Body of pancreas (tissue), 4 donors: Measurements from ENCODE around the gene MON1B. TPM values are rescaled to one million over a fixed set of nuclear protein-coding genes. Genes with fewer than 3 reads are reported as not detected.
A peak's percentile ranks its signal among the peaks of the same experiment; 100 is the strongest.

Source experiments
- ATAC-seq: fragments of 150-250 bp; one replicate; pipeline ENCODE4 v1.9.1; 2016
- DNase-seq, 4 donors: peaks; one replicate each; pipeline ENCODE4 v3.0.0-alpha.2; 2019
- H3K27ac ChIP-seq, 4 donors: fragments of 200-600 bp; sonication (generic); 1 replicate in 3 of 4; 2 replicates in 1 of 4; pipeline versions ENCODE4 v1.5.1 to v1.6.1; 2016 to 2019; ENCODE audit warnings: mild to moderate bottlenecking in 1 of 4, mixed read lengths in 1 of 4, moderate library complexity in 1 of 4
- H3K27me3 ChIP-seq, 2 donors: fragments of 200-600 bp; sonication (generic); one replicate each; pipeline ENCODE4 v1.6.0; 2016; ENCODE audit warnings: mild to moderate bottlenecking in 1 of 2
- H3K36me3 ChIP-seq, 2 donors: fragments of 200-600 bp; sonication (generic); replicated peaks in 1 of 2; 2 replicates each; pipeline ENCODE4 v1.5.1; 2016; ENCODE audit warnings: low read depth in 2 of 2; ENCODE audit not compliant: insufficient read depth in 1 of 2
- H3K4me1 ChIP-seq: fragments of 200-600 bp; sonication (generic); one replicate; pipeline ENCODE4 v1.6.0; 2016
- H3K4me3 ChIP-seq, 2 donors: fragments of 200-600 bp; sonication (generic); 1 replicate in 1 of 2; 2 replicates in 1 of 2; pipeline ENCODE4 v1.5.1; 2016 to 2019
- H3K9me3 ChIP-seq, 3 donors: fragments of 200-600 bp; sonication (generic); 1 replicate in 2 of 3; 2 replicates in 1 of 3; pipeline ENCODE4 v1.5.1; 2016
- POLR2A ChIP-seq, 3 donors: fragments of 450-650 bp; IDR thresholded peaks; one replicate each; pipeline ENCODE4 v1.6.1; 2016; ENCODE audit warnings: antibody characterized with exemption in 3 of 3, mild to moderate bottlenecking in 2 of 3
- WGBS, 2 donors: methylation state at CpG; one replicate each; pipeline ENCODE4 v1.1.5; 2017; 5-methylcytosine and 5-hydroxymethylcytosine counted together
- intact Hi-C: fragments of 100-400 bp; cut with DNase I; formaldehyde crosslinking; loops from one replicate; pipeline ENCODE4 v1.15.1; 2023
- total RNA-seq, 2 donors: library from RNA; depleted of rRNA; stranded (reverse); fragments of >200 nt; gene quantifications; one replicate each; pipeline ENCODE4 v1.1.0, GENCODE V29; 2016
- TF ChIP-seq, protein P1 (sequence below), 7 experiments: fragments of 450-650 bp in 4 of 7; fragments of 200-600 bp in 3 of 7; sonication (generic) in 3 of 7; IDR thresholded peaks; one replicate each; pipeline ENCODE4 v1.5.1; 2016 to 2019; ENCODE audit warnings: antibody characterized with exemption in 7 of 7

MON1B gene
- total RNA-seq, 2 donors from 2014 or later, result 15.6 to 22.4 TPM

DNA sequence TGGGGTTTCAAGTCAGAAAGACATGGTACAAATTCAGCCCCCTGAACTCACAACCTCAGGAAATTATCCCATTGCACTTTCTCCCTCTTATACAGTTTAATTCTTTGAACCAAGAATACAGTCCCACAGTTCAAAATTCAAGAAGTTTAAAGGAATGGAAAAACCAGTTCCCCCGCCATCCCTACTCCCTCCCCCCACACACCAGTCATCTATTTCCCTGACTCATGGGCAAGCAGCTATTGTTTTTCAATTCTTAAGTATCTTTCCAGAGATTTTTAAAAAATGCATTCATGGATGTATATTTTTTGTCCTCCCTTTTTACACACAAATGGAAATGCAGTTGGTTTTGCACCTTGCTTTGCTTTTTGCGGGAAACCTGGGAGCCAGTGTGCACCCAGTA is 15.5 kb downstream of the MON1B start:
- ATAC-seq (no peak), DNase-seq (no peak)
- Histone ChIP-seq H3K36me3 (no peaks in the 10 kb centered on the region), H3K9me3 (no peaks in the 10 kb centered on the region), H3K27ac (no peak overlapping the region), H3K4me3 (no peak overlapping the region), H3K4me1 (no peaks in the 10 kb centered on the region), H3K27me3 (no peaks in the 10 kb centered on the region)
- intact Hi-C loops, result no loop called here
- WGBS, 2 donors, result 87 to 96% methylated on average over 2 of the region's 2 CpGs
- TF ChIP-seq POLR2A (IDR thresholded peaks at IDR 0.05), result no peak
- TF ChIP-seq, protein P1, sequence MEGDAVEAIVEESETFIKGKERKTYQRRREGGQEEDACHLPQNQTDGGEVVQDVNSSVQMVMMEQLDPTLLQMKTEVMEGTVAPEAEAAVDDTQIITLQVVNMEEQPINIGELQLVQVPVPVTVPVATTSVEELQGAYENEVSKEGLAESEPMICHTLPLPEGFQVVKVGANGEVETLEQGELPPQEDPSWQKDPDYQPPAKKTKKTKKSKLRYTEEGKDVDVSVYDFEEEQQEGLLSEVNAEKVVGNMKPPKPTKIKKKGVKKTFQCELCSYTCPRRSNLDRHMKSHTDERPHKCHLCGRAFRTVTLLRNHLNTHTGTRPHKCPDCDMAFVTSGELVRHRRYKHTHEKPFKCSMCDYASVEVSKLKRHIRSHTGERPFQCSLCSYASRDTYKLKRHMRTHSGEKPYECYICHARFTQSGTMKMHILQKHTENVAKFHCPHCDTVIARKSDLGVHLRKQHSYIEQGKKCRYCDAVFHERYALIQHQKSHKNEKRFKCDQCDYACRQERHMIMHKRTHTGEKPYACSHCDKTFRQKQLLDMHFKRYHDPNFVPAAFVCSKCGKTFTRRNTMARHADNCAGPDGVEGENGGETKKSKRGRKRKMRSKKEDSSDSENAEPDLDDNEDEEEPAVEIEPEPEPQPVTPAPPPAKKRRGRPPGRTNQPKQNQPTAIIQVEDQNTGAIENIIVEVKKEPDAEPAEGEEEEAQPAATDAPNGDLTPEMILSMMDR (IDR thresholded peaks at IDR 0.05), result no peak

DNA sequence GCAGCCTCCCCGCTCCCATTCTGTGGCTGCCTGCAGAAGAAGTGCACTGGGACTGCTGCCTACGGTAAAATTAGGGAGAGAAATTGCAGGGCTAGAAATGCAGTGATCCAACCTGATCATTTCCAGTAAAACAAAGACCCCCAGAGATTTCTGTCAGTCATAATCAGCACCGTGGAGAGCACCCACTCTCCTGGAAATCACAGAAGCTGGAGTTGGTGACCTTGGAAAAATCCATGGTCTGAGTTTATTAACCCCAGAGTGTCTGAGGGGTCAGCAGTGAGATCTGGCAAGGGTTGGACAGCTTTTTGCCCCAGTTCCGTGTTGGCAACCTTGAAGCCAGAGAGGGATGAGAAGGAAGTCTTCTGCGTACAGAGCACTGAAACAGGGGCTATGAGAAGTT is 16.0 kb downstream of the MON1B start:
- intact Hi-C loops, result no loop called here
- Histone ChIP-seq H3K36me3 (no peaks in the 10 kb centered on the region), H3K4me3 (no peak overlapping the region), H3K27ac (no peak overlapping the region), H3K27me3 (no peaks in the 10 kb centered on the region), H3K4me1 (peaks cover 5% of the 10 kb centered on the region), H3K9me3 (no peaks in the 10 kb centered on the region)
- ATAC-seq (no peak), DNase-seq (no peak)
- TF ChIP-seq, protein P1 (IDR thresholded peaks at IDR 0.05), result no peak
- no peak for TF ChIP-seq POLR2A (IDR thresholded peaks at IDR 0.05)
- 64 to 67% methylated on average over 5 of the region's 5 CpGs for WGBS, 2 donors

DNA sequence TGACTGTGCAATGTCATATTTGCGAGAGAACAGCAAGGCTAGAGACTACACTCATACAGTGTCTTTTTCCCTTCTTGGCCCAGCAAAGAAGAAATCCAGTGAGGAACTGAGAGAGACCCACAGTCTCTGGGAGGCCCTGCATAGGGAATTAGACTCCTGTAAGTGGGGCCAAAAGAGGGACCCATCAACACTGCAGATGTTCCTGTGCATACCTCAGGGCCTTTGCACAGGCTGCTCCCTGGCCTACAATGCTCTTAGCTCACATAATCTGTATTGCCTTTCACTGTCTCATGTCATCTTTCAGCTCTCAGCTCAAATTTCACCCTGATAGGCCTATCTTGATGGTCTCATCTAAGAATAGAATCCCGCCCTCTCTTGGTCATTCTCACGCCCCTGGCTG is 17.4 kb downstream of the MON1B start:
- Histone ChIP-seq H3K27me3 (no peaks in the 10 kb centered on the region), H3K4me3 (no peak overlapping the region), H3K9me3 (no peaks in the 10 kb centered on the region), H3K36me3 (no peaks in the 10 kb centered on the region), H3K4me1 (peaks cover 16% of the 10 kb centered on the region), H3K27ac (no peak overlapping the region)
- no peak for TF ChIP-seq POLR2A (IDR thresholded peaks at IDR 0.05)
- TF ChIP-seq, protein P1 (IDR thresholded peaks at IDR 0.05), result no peak
- DNase-seq (no peak), ATAC-seq (no peak)
- WGBS, 2 donors, result 61 to 77% methylated on average over 3 of the region's 3 CpGs
- intact Hi-C loops, result no loop called here

DNA sequence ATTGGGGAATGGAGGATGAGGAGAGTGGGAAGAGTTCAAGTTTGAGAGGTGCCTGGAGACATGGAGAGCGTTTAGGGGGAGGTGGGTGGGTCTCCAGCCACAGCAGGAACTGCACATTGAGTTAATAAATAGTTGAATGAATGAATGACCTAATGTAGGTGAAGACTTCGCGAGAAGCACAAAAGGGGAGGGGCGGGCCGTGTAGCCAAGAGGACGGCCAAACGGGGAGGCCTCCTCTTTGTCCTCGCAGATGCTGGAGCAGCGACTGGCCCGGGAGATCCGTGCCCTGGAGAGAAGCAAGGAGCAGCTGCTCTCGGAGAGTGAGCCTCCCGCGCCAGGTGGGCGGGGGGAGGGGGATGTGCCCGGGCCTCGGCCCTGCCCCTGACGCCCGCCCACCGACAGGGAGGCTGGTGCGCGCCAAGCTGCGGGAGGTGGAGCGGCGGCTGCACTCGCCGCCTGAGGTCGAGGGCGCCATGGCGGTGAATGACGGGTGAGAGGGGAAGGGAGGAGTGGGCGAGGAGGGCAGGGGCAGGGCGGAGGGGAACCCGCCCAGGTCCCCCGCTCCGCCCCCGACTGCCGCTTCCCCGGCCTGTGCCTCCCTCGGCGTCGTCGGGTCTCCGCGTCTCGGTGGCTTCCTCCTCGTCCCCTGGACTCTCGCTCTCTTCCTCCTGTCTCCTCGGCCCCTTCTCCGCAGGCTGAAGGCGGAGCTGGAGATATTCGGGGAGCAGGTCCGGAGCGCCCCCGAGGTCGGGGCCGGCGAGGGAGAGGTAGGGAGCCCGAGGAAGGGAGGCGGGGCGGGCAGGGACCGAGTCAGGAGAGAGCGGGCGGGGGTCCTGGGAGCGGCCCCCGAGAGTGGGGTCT is 21.1 kb downstream of the MON1B start:
- Histone ChIP-seq H3K9me3 (no peaks in the 10 kb centered on the region), H3K4me3 (peak overlapping the region; percentile 42 to 65), H3K27ac (peak overlapping the region; percentile 50 to 74 (median 62)), H3K36me3 (no peaks in the 10 kb centered on the region), H3K27me3 (no peaks in the 10 kb centered on the region), H3K4me1 (peaks cover 16% of the 10 kb centered on the region)
- intact Hi-C loops, result no loop called here
- WGBS, 2 donors, result 3% methylated on average over 42 to 55 of the region's 66 CpGs
- DNase-seq, result peak; percentile 62 to 75 (median 67)
- peak; percentile 72 for ATAC-seq
- TF ChIP-seq, protein P1 (IDR thresholded peaks at IDR 0.05), result peak in 2 of 7 experiments; percentile 10 to 29
- peak; percentile 18 to 43 (median 41) for TF ChIP-seq POLR2A (IDR thresholded peaks at IDR 0.05)
